ENCODE results near the gene AURKB. TPM values are rescaled to one million over a fixed set of nuclear protein-coding genes. Genes with fewer than 3 reads are reported as not detected.

Gene AURKB
- total and polyA plus RNA-seq, 2 of the 13 experiments (the other 11 are each of a cell fraction or from before 2014, with no cell fraction given) = 29.5 to 75.3 TPM

DNA sequence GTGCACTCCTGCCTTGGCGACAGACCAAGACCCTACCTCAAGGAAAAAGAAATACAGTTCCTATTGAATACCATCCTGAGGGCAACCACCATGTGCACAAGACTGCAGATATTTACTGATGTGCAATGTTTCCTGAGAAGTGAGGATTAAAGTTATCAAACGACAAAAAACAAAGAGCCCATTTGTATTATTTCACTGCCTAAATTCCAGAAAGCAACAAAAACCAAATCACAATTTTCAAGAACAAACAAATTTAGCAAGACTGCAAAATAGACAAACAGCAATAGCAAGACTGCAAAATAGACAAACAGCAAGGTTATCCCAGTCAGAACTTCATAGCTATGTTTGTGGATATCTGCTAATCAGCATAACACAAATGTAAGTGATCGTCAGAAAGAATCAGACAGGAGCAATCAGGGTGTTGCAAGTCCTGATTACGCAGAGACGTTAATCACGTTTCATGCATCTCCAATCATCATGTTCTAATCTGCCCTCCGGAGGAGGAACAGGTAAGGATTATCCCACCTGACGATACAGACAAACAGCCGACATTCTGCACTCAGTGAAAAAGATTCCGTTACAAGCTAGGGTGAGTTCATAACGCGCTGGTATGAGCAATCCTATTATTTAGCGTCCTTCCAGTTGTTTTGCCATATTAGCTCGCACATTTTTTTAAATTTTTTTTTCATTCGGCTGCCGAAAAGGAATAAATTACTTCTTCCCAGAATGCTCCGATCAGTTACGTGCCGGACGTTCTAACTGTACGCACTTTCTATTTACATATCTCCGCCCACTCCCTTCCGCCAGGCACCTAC lies 37.1 kb downstream of the AURKB start (continued):
- TF ChIP-seq, protein P1, sequence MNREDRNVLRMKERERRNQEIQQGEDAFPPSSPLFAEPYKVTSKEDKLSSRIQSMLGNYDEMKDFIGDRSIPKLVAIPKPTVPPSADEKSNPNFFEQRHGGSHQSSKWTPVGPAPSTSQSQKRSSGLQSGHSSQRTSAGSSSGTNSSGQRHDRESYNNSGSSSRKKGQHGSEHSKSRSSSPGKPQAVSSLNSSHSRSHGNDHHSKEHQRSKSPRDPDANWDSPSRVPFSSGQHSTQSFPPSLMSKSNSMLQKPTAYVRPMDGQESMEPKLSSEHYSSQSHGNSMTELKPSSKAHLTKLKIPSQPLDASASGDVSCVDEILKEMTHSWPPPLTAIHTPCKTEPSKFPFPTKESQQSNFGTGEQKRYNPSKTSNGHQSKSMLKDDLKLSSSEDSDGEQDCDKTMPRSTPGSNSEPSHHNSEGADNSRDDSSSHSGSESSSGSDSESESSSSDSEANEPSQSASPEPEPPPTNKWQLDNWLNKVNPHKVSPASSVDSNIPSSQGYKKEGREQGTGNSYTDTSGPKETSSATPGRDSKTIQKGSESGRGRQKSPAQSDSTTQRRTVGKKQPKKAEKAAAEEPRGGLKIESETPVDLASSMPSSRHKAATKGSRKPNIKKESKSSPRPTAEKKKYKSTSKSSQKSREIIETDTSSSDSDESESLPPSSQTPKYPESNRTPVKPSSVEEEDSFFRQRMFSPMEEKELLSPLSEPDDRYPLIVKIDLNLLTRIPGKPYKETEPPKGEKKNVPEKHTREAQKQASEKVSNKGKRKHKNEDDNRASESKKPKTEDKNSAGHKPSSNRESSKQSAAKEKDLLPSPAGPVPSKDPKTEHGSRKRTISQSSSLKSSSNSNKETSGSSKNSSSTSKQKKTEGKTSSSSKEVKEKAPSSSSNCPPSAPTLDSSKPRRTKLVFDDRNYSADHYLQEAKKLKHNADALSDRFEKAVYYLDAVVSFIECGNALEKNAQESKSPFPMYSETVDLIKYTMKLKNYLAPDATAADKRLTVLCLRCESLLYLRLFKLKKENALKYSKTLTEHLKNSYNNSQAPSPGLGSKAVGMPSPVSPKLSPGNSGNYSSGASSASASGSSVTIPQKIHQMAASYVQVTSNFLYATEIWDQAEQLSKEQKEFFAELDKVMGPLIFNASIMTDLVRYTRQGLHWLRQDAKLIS (CRISPR knock-in tag; IDR thresholded peaks at IDR 0.05) = peak; percentile 100
- 0 out of 4 replicates have a peak, but pooled peaks of 1 of the 2 experiments have one; percentile 47 for TF ChIP-seq NR2F1 (CRISPR knock-in tag; IDR thresholded peaks at IDR 0.05)
- TF ChIP-seq, protein P2, sequence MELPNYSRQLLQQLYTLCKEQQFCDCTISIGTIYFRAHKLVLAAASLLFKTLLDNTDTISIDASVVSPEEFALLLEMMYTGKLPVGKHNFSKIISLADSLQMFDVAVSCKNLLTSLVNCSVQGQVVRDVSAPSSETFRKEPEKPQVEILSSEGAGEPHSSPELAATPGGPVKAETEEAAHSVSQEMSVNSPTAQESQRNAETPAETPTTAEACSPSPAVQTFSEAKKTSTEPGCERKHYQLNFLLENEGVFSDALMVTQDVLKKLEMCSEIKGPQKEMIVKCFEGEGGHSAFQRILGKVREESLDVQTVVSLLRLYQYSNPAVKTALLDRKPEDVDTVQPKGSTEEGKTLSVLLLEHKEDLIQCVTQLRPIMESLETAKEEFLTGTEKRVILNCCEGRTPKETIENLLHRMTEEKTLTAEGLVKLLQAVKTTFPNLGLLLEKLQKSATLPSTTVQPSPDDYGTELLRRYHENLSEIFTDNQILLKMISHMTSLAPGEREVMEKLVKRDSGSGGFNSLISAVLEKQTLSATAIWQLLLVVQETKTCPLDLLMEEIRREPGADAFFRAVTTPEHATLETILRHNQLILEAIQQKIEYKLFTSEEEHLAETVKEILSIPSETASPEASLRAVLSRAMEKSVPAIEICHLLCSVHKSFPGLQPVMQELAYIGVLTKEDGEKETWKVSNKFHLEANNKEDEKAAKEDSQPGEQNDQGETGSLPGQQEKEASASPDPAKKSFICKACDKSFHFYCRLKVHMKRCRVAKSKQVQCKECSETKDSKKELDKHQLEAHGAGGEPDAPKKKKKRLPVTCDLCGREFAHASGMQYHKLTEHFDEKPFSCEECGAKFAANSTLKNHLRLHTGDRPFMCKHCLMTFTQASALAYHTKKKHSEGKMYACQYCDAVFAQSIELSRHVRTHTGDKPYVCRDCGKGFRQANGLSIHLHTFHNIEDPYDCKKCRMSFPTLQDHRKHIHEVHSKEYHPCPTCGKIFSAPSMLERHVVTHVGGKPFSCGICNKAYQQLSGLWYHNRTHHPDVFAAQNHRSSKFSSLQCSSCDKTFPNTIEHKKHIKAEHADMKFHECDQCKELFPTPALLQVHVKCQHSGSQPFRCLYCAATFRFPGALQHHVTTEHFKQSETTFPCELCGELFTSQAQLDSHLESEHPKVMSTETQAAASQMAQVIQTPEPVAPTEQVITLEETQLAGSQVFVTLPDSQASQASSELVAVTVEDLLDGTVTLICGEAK (IDR thresholded peaks at IDR 0.05) = 0 out of 2 replicates have a peak, but pooled peaks have one; percentile 20
- TF ChIP-seq, protein P2 (CRISPR knock-in tag; IDR thresholded peaks at IDR 0.05) = no peak; the same call in 1 of the 2 replicates
- TF ChIP-seq MTA3 (CRISPR knock-in tag; IDR thresholded peaks at IDR 0.05) = no peak
- peak; percentile 79; the same call in 1 of the 2 replicates for TF ChIP-seq SATB2 (CRISPR knock-in tag; IDR thresholded peaks at IDR 0.05)
- TF ChIP-seq, protein P3, sequence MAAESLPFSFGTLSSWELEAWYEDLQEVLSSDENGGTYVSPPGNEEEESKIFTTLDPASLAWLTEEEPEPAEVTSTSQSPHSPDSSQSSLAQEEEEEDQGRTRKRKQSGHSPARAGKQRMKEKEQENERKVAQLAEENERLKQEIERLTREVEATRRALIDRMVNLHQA (CRISPR knock-in tag; IDR thresholded peaks at IDR 0.05) = peak; percentile 88; the same call in 1 of the 2 replicates
- TF ChIP-seq, protein P4, sequence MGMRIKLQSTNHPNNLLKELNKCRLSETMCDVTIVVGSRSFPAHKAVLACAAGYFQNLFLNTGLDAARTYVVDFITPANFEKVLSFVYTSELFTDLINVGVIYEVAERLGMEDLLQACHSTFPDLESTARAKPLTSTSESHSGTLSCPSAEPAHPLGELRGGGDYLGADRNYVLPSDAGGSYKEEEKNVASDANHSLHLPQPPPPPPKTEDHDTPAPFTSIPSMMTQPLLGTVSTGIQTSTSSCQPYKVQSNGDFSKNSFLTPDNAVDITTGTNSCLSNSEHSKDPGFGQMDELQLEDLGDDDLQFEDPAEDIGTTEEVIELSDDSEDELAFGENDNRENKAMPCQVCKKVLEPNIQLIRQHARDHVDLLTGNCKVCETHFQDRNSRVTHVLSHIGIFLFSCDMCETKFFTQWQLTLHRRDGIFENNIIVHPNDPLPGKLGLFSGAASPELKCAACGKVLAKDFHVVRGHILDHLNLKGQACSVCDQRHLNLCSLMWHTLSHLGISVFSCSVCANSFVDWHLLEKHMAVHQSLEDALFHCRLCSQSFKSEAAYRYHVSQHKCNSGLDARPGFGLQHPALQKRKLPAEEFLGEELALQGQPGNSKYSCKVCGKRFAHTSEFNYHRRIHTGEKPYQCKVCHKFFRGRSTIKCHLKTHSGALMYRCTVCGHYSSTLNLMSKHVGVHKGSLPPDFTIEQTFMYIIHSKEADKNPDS (CRISPR knock-in tag; IDR thresholded peaks at IDR 0.05) = 0 out of 2 replicates have a peak, but pooled peaks have one; percentile 43
- TF ChIP-seq MXD4 (CRISPR knock-in tag; IDR thresholded peaks at IDR 0.05) = peak; percentile 94
- TF ChIP-seq RFXAP (CRISPR knock-in tag; IDR thresholded peaks at IDR 0.05; ENCODE audit: borderline replicate concordance) = peak; percentile 96
- peak; percentile 92 for TF ChIP-seq RXRB (CRISPR knock-in tag; IDR thresholded peaks at IDR 0.05; ENCODE audit: borderline replicate concordance)
- TF ChIP-seq ZNF260 (CRISPR knock-in tag; IDR thresholded peaks at IDR 0.05; ENCODE audit: borderline replicate concordance, low read depth) = 0 out of 2 replicates have a peak, but pooled peaks have one; percentile 20

Measured in HepG2 (cell line).